Thoracic aorta (tissue), 2 donors: Measurements from ENCODE around the gene TNFRSF12A. TPM values are rescaled to one million over a fixed set of nuclear protein-coding genes. Genes with fewer than 3 reads are reported as not detected.

Source experiments
- ATAC-seq: fragments of 150-250 bp; one replicate; pipeline ENCODE4 v1.8.0; 2017; ENCODE audit warnings: low read depth; ENCODE audit not compliant: insufficient number of reproducible peaks, low FRiP score
- DNase-seq: peaks from one replicate; pipeline ENCODE4 v3.0.0-alpha.2; 2020; ENCODE audit warnings: low spot score
- H3K27ac ChIP-seq, 2 donors: fragments of 200-600 bp; sonication (generic); 1 replicate in 1 of 2; 2 replicates in 1 of 2; pipeline ENCODE4 v1.5.1; 2016; ENCODE audit warnings: mild to moderate bottlenecking in 2 of 2, moderate library complexity in 2 of 2
- H3K27me3 ChIP-seq: fragments of 200-600 bp; sonication (generic); replicated peaks from 2 replicates; pipeline ENCODE4 v1.6.0; 2016; ENCODE audit warnings: mild to moderate bottlenecking; ENCODE audit not compliant: insufficient read depth
- H3K36me3 ChIP-seq: fragments of 200-600 bp; sonication (generic); one replicate; pipeline ENCODE4 v1.5.1; 2016
- H3K4me1 ChIP-seq, 2 donors: fragments of 200-600 bp; sonication (generic); 1 replicate in 1 of 2; 2 replicates in 1 of 2; pipeline versions ENCODE4 v1.5.1 to v1.6.0; 2016; ENCODE audit warnings: low read depth in 2 of 2, mild to moderate bottlenecking in 1 of 2; ENCODE audit not compliant: control insufficient read depth in 1 of 2
- H3K4me3 ChIP-seq: fragments of 200-600 bp; sonication (generic); 2 replicates; pipeline ENCODE4 v1.5.1; 2016; ENCODE audit warnings: mild to moderate bottlenecking
- H3K9me3 ChIP-seq: fragments of 200-600 bp; sonication (generic); 2 replicates; pipeline ENCODE4 v1.5.1; 2016
- total RNA-seq, 2 donors: library from RNA; depleted of rRNA; stranded (reverse); fragments of >200 nt; gene quantifications; one replicate each; pipeline versions ENCODE4 v1.1.0 to v1.2.3, GENCODE V29; 2016
- TF ChIP-seq, protein P1 (sequence below): fragments of 200-600 bp; sonication (generic); IDR thresholded peaks from one replicate; pipeline ENCODE4 v1.5.1; 2019; ENCODE audit warnings: antibody characterized with exemption

Gene TNFRSF12A
- total RNA-seq, 2 donors from 2014 or later: 274 to 461 TPM

DNA sequence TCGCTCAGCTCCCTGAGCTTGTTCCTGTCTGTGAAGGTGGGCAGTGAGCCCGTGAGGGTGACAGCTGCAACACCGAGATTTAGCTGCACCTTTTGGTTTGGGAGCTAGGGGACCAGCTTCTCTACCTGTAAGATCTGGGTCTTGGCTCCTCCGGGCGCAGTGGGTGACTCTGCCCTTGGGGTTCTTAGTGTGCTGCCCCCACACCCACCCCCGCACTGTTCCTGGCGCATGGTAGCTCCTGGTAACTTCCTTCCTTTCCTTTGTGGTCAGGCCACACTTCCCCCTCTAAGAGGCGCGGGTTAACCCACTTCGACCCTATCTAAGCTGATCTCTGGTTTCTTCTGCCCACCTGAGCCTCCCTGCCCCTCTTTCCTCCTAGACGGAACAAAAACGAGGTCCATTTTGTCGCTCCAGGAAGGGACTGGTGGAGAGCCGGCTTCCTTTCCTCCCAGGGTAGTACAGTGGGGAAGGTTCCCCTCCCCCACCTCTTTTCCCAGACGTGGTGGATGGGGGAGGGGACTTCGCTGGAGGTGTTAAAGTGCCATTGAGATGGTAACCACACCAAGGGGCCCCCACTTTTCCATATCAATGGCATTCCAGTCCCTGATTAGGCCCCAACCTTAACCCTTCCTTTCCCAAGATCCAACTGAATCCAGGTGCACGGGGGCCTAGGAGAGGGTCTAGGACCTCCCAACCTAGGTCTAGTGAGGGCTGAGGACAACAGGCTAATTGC lies 12.0 kb upstream of the TNFRSF12A start:
- no peak for ATAC-seq
- H3K36me3 ChIP-seq: no peaks in the 10 kb centered on the region
- H3K4me3 ChIP-seq: peak overlapping the region; percentile 4
- H3K27ac ChIP-seq: no peak overlapping the region
- peaks cover 15% of the 10 kb centered on the region for H3K27me3 ChIP-seq
- no peak for DNase-seq
- no peaks in the 10 kb centered on the region for H3K9me3 ChIP-seq
- H3K4me1 ChIP-seq: peaks cover 0 to 2% of the 10 kb centered on the region in 2 donors
- TF ChIP-seq, protein P1, sequence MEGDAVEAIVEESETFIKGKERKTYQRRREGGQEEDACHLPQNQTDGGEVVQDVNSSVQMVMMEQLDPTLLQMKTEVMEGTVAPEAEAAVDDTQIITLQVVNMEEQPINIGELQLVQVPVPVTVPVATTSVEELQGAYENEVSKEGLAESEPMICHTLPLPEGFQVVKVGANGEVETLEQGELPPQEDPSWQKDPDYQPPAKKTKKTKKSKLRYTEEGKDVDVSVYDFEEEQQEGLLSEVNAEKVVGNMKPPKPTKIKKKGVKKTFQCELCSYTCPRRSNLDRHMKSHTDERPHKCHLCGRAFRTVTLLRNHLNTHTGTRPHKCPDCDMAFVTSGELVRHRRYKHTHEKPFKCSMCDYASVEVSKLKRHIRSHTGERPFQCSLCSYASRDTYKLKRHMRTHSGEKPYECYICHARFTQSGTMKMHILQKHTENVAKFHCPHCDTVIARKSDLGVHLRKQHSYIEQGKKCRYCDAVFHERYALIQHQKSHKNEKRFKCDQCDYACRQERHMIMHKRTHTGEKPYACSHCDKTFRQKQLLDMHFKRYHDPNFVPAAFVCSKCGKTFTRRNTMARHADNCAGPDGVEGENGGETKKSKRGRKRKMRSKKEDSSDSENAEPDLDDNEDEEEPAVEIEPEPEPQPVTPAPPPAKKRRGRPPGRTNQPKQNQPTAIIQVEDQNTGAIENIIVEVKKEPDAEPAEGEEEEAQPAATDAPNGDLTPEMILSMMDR: no peak

DNA sequence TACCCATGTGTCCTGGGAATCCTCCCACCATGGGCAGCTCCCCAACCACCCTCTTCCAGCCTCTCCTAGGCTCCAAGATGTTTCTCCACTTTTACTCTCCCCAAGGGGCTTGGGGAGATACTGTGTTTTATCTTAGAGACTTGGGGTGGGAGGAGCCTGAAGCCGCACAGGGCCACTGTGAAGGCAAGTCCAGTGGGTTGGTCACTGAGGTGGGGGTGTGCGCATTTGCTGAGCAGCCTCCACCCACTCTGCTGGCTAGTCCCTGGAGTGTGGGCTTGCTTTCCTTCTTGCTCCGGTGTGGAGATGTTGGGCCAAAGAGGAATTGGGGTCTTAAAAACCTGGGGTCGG lies 11.5 kb upstream of the TNFRSF12A start:
- peaks cover 15% of the 10 kb centered on the region for H3K27me3 ChIP-seq

DNA sequence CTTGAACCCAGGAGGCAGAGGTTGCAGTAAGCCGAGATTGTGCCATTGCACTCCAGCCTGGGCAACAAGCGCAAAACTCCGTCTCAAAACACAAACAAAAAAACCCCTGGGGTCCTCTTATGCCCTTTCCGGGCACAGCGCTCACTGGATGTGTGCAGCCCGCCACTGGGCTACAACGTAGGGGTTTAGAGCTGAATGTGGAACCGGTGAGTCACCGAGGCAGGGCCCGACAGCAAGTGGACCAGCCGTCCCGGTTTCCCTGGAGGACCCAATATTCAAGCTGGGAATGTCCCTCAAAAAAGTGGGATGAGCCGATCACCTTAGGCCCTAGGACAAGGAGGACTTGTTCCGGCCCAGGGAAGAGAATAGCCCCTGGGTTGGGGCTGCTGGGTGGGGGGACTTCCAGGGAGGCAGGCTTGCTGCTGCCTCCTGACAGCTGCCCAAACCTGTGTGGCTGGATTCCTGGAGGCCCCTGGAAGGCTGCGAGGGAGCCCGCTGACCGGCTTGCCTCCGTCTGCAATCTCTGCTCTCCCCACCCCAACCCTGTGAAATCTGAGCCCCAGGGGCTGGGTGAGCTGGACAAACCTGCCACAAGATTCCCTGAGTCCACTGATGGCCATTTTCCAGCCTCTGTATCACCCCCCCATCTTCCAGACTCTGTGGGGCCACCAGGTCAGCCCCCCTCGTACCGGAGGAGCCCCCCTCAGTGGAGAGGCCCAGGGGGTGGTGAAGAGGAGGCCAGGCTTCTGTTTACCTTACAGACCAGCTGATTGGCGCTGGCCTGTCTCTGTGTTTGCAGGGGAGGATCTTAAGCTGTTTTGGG lies 10.4 kb upstream of the TNFRSF12A start:
- TF ChIP-seq, protein P1: no peak
- H3K4me1 ChIP-seq: peaks cover 0 to 2% of the 10 kb centered on the region in 2 donors
- DNase-seq (no peak), ATAC-seq (no peak)
- H3K36me3 ChIP-seq: no peaks in the 10 kb centered on the region
- no peak overlapping the region for H3K27ac ChIP-seq
- no peaks in the 10 kb centered on the region for H3K9me3 ChIP-seq
- H3K27me3 ChIP-seq: peaks cover 15% of the 10 kb centered on the region
- no peak overlapping the region for H3K4me3 ChIP-seq

More for the DNA sequence above, 11.5 kb upstream of the TNFRSF12A start:
- ATAC-seq (no peak), DNase-seq (no peak)
- H3K9me3 ChIP-seq: no peaks in the 10 kb centered on the region
- peaks cover 0 to 2% of the 10 kb centered on the region in 2 donors for H3K4me1 ChIP-seq
- no peaks in the 10 kb centered on the region for H3K36me3 ChIP-seq
- TF ChIP-seq, protein P1: no peak
- H3K27ac ChIP-seq: no peak overlapping the region
- no peak overlapping the region for H3K4me3 ChIP-seq

DNA sequence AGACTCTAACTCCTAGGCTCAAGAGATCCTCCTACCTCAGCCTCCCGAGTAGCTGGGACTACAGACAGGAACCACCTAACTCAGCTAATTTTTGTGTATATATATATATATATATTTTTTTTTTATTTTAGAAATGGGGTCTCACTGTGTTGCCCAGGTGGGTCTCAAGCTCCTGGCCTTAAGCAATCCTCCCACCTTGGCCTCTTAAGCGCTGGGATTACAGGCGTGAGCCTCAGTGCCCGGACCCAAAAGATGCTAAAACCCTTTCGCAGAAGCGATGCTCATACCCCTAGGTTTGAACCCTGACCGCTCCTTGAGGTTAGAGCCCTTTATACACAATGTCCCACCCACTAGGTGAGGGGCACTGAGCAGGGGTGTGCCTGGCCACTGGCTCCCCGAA lies 9.7 kb upstream of the TNFRSF12A start:
- H3K36me3 ChIP-seq: no peaks in the 10 kb centered on the region
- ATAC-seq (no peak), DNase-seq (no peak)
- H3K9me3 ChIP-seq: no peaks in the 10 kb centered on the region
- peaks cover 15% of the 10 kb centered on the region for H3K27me3 ChIP-seq
- H3K27ac ChIP-seq: no peak overlapping the region
- H3K4me3 ChIP-seq: no peak overlapping the region
- TF ChIP-seq, protein P1: no peak
- no peaks in the 10 kb centered on the region for H3K4me1 ChIP-seq

DNA sequence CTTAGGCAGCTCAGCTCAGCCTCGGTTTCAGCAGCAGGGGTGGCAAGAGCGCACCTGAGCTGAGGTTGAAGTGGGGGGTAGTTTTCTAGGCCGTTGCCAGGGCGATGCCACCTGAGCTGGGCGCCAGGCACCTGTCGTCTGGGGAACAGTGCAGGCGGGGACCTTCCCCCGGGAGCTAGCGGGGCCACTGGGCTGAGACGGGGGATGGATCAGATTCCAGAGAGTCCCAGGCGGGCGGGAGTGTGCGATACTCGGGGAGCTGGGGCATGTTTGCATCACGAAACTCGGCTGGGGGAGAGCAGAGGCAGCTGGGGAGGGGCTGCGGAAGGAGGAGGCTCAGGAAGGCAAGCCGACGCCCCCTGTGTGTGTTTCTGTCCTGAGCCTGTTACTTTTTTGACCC lies 7.9 kb upstream of the TNFRSF12A start:
- DNase-seq: no peak
- Histone ChIP-seq H3K36me3 (no peaks in the 10 kb centered on the region), H3K9me3 (no peaks in the 10 kb centered on the region), H3K4me1 (no peaks in the 10 kb centered on the region), H3K27me3 (peaks cover 15% of the 10 kb centered on the region), H3K27ac (no peak overlapping the region), H3K4me3 (no peak overlapping the region)
- no peak for ATAC-seq
- TF ChIP-seq, protein P1: no peak
